HepG2 (cell line): Measurements from ENCODE around the gene FAM193A. TPM values are rescaled to one million over a fixed set of nuclear protein-coding genes. Genes with fewer than 3 reads are reported as not detected.

ENCODE experiments used
- ATAC-seq: fragments of 200-7000 bp; cut with Tn5 transposase; 3 replicates; pipeline ENCODE4 v1.9.1; 2020; ENCODE audit warnings: mild to moderate bottlenecking, moderate library complexity
- BruUV-seq: library from RNA; stranded (reverse); fragments of 400-500 nt; replicated peaks from 2 replicates; lab custom pipeline; 2021; lab: Mats Ljungman, UMichigan
- CTCF ChIA-PET: fragments of 300-600 bp; formaldehyde crosslinking; extraction: SDS; loops from one replicate; lab custom pipeline; 2021; ENCODE audit warnings: low total read pairs, inconsistent platforms, low intra/inter-chr PET ratio; lab: Yijun Ruan, JAX
- POLR2A ChIA-PET: fragments of 350-600 bp; sonication (Branson Sonifier 250); formaldehyde crosslinking; loops from one replicate; lab custom pipeline; 2020; ENCODE audit warnings: antibody characterized with exemption, inconsistent platforms; lab: Yijun Ruan, JAX
- DNase-seq: peaks from one replicate; pipeline ENCODE4 v3.0.0-alpha.2; 2015; ENCODE audit warnings: low spot score
- FAIRE-seq: peaks from 3 replicates; lab custom pipeline; 2011; peaks lifted over from hg19 to GRCh38; lab: Jason Lieb, UNC
- H2AFZ ChIP-seq: one replicate; pipeline ENCODE4 v1.6.1; 2011; ENCODE audit warnings: low read length, inconsistent platforms
- H3K27ac ChIP-seq: fragments of 300-600 bp; 3 replicates; pipeline ENCODE4 v1.8.0; 2011; ENCODE audit warnings: mixed run types, mild to moderate bottlenecking, mixed read lengths, low read length, inconsistent platforms; ENCODE audit not compliant: insufficient read depth; ENCODE audit errors: extremely low read length
- H3K27me3 ChIP-seq, 2 experiments: fragments of 200-600 bp in 1 of 2; 2 replicates in 1 of 2; 3 replicates in 1 of 2; pipeline versions ENCODE4 v1.6.0 to v1.8.0; 2011; ENCODE audit warnings: low read length in 2 of 2, mild to moderate bottlenecking in 2 of 2, moderate library complexity in 2 of 2, inconsistent platforms in 1 of 2; ENCODE audit not compliant: insufficient read depth in 2 of 2, control insufficient read depth in 1 of 2
- H3K36me3 ChIP-seq, 2 experiments: fragments of 200-600 bp in 1 of 2; replicated peaks in 1 of 2; 2 replicates in 1 of 2; 3 replicates in 1 of 2; pipeline versions ENCODE4 v1.5.1 to v1.8.0; 2011; ENCODE audit warnings: low read length in 2 of 2, inconsistent platforms in 1 of 2; ENCODE audit not compliant: insufficient read depth in 2 of 2, control insufficient read depth in 1 of 2
- H3K4me1 ChIP-seq: 2 replicates; pipeline ENCODE4 v1.5.1; 2012; ENCODE audit warnings: low read length, inconsistent platforms; ENCODE audit not compliant: insufficient read depth
- H3K4me2 ChIP-seq: 2 replicates; pipeline ENCODE4 v1.6.0; 2011; ENCODE audit warnings: low read depth, low read length, inconsistent platforms
- H3K4me3 ChIP-seq, 3 experiments: fragments of 200-600 bp in 1 of 3; sonication (generic), shearing (Covaris generic) in 1 of 3; replicated peaks in 1 of 3; 2 replicates each; pipeline ENCODE4 v1.5.1; 2011 to 2016; ENCODE audit warnings: low read length in 3 of 3, inconsistent platforms in 2 of 3, low read depth in 2 of 3, mild to moderate bottlenecking in 2 of 3, control low read depth in 1 of 3, mixed read lengths in 1 of 3; ENCODE audit not compliant: insufficient read depth in 1 of 3
- H3K79me2 ChIP-seq: one replicate; pipeline ENCODE4 v1.6.1; 2011; ENCODE audit warnings: low read length, inconsistent platforms; ENCODE audit not compliant: insufficient read depth
- H3K9ac ChIP-seq: 2 replicates; pipeline ENCODE4 v1.6.0; 2011; ENCODE audit warnings: mild to moderate bottlenecking, low read depth, low read length, inconsistent platforms; ENCODE audit not compliant: insufficient read depth
- H3K9me3 ChIP-seq: 2 replicates; pipeline ENCODE4 v1.5.1; 2012; ENCODE audit warnings: mild to moderate bottlenecking, low read length
- H4K20me1 ChIP-seq: 2 replicates; pipeline ENCODE4 v1.6.0; 2011; ENCODE audit warnings: inconsistent platforms, mild to moderate bottlenecking, low read length, moderate library complexity; ENCODE audit not compliant: insufficient read depth
- ATF3 ChIP-seq: sonication (generic); formaldehyde crosslinking; IDR thresholded peaks from 2 replicates; pipeline ENCODE4 v1.4.0; 2020; ENCODE audit warnings: missing genetic modification reagents
- BCL6 ChIP-seq: IDR thresholded peaks from 2 replicates; pipeline ENCODE4 v1.6.1; 2016; ENCODE audit warnings: missing genetic modification reagents, missing compliant biosample characterization
- GTF2F1 ChIP-seq: fragments of 150-350 bp; IDR thresholded peaks from 2 replicates; pipeline ENCODE4 v1.6.1; 2014; ENCODE audit warnings: low read length
- HBP1 ChIP-seq: IDR thresholded peaks from 2 replicates; pipeline ENCODE4 v1.6.1; 2016; ENCODE audit warnings: low read depth, control low read depth
- PBX2 ChIP-seq: IDR thresholded peaks from 2 replicates; pipeline ENCODE4 v1.6.1; 2016; ENCODE audit warnings: control low read depth
- POLR2G ChIP-seq: fragments of 200-400 bp; formaldehyde crosslinking; IDR thresholded peaks from 2 replicates; pipeline ENCODE4 v1.6.1; 2018; ENCODE audit warnings: mild to moderate bottlenecking, low read depth, low read length, moderate library complexity
- RARG ChIP-seq: sonication (generic); formaldehyde crosslinking; IDR thresholded peaks from 2 replicates; pipeline ENCODE4 v1.4.0; 2020; ENCODE audit warnings: low read depth, mild to moderate bottlenecking, missing genetic modification reagents
- SALL2 ChIP-seq: sonication (generic); formaldehyde crosslinking; IDR thresholded peaks from 2 replicates; pipeline ENCODE4 v1.8.1; 2023; ENCODE audit warnings: mild to moderate bottlenecking, missing genetic modification reagents, inconsistent platforms
- SRSF4 ChIP-seq: fragments of 200-400 bp; formaldehyde crosslinking; IDR thresholded peaks from one replicate; pipeline ENCODE4 v1.6.1; 2018; ENCODE audit warnings: mild to moderate bottlenecking, low read depth, low read length, moderate library complexity; ENCODE audit not compliant: poor library complexity, severe bottlenecking
- ZBTB42 ChIP-seq: sonication (generic); formaldehyde crosslinking; IDR thresholded peaks from 2 replicates; pipeline ENCODE4 v1.5.0; 2020; ENCODE audit warnings: mild to moderate bottlenecking, missing genetic modification reagents
- ZNF75D ChIP-seq: sonication (generic); formaldehyde crosslinking; IDR thresholded peaks from 2 replicates; pipeline ENCODE4 v1.8.1; 2023; ENCODE audit warnings: missing genetic modification reagents, mild to moderate bottlenecking, borderline replicate concordance
- ZNF878 ChIP-seq: sonication (generic); formaldehyde crosslinking; IDR thresholded peaks from 2 replicates; pipeline ENCODE4 v1.8.1; 2023; ENCODE audit warnings: mild to moderate bottlenecking, missing genetic modification reagents, moderate library complexity
- WGBS: methylation state at CpG from one replicate; pipeline ENCODE4 v1.1.6; 2017; ENCODE audit warnings: low lambda C conversion rate; 5-methylcytosine and 5-hydroxymethylcytosine counted together
- in situ Hi-C: cut with HindIII; loops from 2 replicates; pipeline ENCODE4 v1.10.0; 2017; ENCODE audit warnings: low pct_unique_long_range_greater_than_20kb; ENCODE audit not compliant: extremely low pct_ligation_motif_present
- intact Hi-C: fragments of 100-400 bp; cut with micrococcal nuclease; formaldehyde crosslinking; loops from one replicate; pipeline ENCODE4 v1.10.0; 2022; ENCODE audit not compliant: unreplicated experiment
- polyA plus RNA-seq, 8 experiments: library from polyadenylated mRNA; depleted of rRNA in 3 of 8; stranded (reverse) in 7 of 8; unstranded in 1 of 8; fragments of >200 nt; fragmentation: Illumina TruSeq in 4 of 8; extraction: Trizol in 4 of 8; gene quantifications; 2 replicates each; pipeline versions ENCODE4 v1.2.1 to v1.2.3, GENCODE V29; 2011 to 2016; ENCODE audit warnings: low read depth in 4 of 8, missing spikeins in 1 of 8, mixed read lengths in 1 of 8; ENCODE audit not compliant: insufficient read depth in 1 of 8
- total RNA-seq, 5 experiments: library from RNA; depleted of rRNA; stranded (reverse); fragments of >200 nt; fragmentation: Illumina TruSeq; extraction: Trizol; gene quantifications; 2 replicates each; pipeline ENCODE4 v1.2.3, GENCODE V29; 2016; ENCODE audit warnings: low read depth in 1 of 5
- TF ChIP-seq, protein P1 (sequence below): IDR thresholded peaks from 2 replicates; pipeline ENCODE4 v1.6.1; 2016
- TF ChIP-seq, protein P2 (sequence below): sonication (generic); formaldehyde crosslinking; IDR thresholded peaks from 2 replicates; pipeline ENCODE4 v1.5.0; 2020; ENCODE audit warnings: missing genetic modification reagents

The FAM193A gene
- total and polyA plus RNA-seq, 2 of the 13 experiments (the other 11 are each of a cell fraction or from before 2014, with no cell fraction given) = 5.7 to 8.7 TPM

- 100% methylated on average over 3 of the region's 3 CpGs for WGBS
- Histone ChIP-seq H3K4me1 (no peaks in the 10 kb centered on the region), H3K27me3 (no peaks in the 10 kb centered on the region), H3K9me3 (no peaks in the 10 kb centered on the region), H3K4me3 (no peak overlapping the region), H2AFZ (no peak overlapping the region), H3K27ac (no peak overlapping the region), H3K79me2 (peaks cover 12% of the 10 kb centered on the region), H3K9ac (no peak overlapping the region), H4K20me1 (no peaks in the 10 kb centered on the region), H3K4me2 (no peak overlapping the region), H3K36me3 (peaks cover 26 to 75% of the 10 kb centered on the region in 2 experiments)
- TF ChIP-seq RARG (CRISPR knock-in tag) (no peak), ZNF75D (CRISPR knock-in tag) (no peak)
- ATAC-seq (no peak), FAIRE-seq (no peak), DNase-seq (no peak)
- POLR2A ChIA-PET = no interaction called here
- intact Hi-C loops = no loop called here
- in situ Hi-C loops = no loop called here
- BruUV-seq = no TSS peak
- CTCF ChIA-PET = no interaction called here
These were observed 135.6 kb downstream of the FAM193A start for GRCh38 chr4:2672082-2672481.

DNA sequence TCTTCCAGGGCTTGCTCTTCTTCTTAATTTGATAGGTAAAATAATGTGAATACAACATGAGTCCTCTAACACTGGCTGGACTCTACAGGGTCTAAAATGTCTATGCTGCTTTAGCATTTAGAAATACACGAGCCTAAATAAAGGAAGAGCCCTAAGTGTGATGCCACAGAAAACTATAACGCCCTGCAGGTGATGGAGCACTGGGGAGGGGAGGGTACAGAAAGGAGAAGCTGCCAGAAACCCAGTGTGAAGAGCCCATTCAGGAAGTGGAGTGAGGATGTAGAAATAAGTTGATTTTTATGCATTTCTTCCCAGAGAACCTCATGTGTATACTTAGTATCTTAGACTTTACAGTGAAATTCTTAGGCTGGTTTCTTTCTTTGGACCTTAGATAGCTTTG, 136.3 kb downstream of the FAM193A start:
- CTCF ChIA-PET = no interaction called here
- peaks cover 26 to 72% of the 10 kb centered on the region in 2 experiments for H3K36me3 ChIP-seq
- no peak for TF ChIP-seq HBP1 (CRISPR knock-in tag)
- TF ChIP-seq POLR2G = no peak
- TF ChIP-seq, protein P1, sequence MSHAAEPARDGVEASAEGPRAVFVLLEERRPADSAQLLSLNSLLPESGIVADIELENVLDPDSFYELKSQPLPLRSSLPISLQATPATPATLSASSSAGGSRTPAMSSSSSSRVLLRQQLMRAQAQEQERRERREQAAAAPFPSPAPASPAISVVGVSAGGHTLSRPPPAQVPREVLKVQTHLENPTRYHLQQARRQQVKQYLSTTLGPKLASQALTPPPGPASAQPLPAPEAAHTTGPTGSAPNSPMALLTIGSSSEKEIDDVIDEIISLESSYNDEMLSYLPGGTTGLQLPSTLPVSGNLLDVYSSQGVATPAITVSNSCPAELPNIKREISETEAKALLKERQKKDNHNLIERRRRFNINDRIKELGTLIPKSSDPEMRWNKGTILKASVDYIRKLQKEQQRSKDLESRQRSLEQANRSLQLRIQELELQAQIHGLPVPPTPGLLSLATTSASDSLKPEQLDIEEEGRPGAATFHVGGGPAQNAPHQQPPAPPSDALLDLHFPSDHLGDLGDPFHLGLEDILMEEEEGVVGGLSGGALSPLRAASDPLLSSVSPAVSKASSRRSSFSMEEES (CRISPR knock-in tag) = no peak
- no peak for TF ChIP-seq ZNF878 (CRISPR knock-in tag)
- TF ChIP-seq ATF3 (CRISPR knock-in tag) = no peak
- no peak for TF ChIP-seq GTF2F1
- TF ChIP-seq BCL6 = no peak
- TF ChIP-seq ZBTB42 (CRISPR knock-in tag) = no peak
- TF ChIP-seq PBX2 (CRISPR knock-in tag) = no peak
- TF ChIP-seq, protein P2, sequence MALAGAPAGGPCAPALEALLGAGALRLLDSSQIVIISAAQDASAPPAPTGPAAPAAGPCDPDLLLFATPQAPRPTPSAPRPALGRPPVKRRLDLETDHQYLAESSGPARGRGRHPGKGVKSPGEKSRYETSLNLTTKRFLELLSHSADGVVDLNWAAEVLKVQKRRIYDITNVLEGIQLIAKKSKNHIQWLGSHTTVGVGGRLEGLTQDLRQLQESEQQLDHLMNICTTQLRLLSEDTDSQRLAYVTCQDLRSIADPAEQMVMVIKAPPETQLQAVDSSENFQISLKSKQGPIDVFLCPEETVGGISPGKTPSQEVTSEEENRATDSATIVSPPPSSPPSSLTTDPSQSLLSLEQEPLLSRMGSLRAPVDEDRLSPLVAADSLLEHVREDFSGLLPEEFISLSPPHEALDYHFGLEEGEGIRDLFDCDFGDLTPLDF (CRISPR knock-in tag) = no peak
- no peak for TF ChIP-seq SRSF4
- TF ChIP-seq SALL2 (CRISPR knock-in tag) = no peak

More for the DNA sequence above, 136.3 kb downstream of the FAM193A start:
- intact Hi-C loops = no loop called here
- no peak overlapping the region for H3K4me3 ChIP-seq
- 95% methylated on average over 2 of the region's 2 CpGs for WGBS
- FAIRE-seq (no peak), DNase-seq (no peak), ATAC-seq (no peak)
- POLR2A ChIA-PET = no interaction called here
- H3K79me2 ChIP-seq = peaks cover 12% of the 10 kb centered on the region
- H3K9me3 ChIP-seq = no peaks in the 10 kb centered on the region
- H3K9ac ChIP-seq = no peak overlapping the region
- H3K27ac ChIP-seq = no peak overlapping the region
- in situ Hi-C loops = no loop called here
- H4K20me1 ChIP-seq = no peaks in the 10 kb centered on the region
- no peaks in the 10 kb centered on the region for H3K4me1 ChIP-seq
- no peak overlapping the region for H3K4me2 ChIP-seq
- no peak overlapping the region for H2AFZ ChIP-seq
- BruUV-seq = no TSS peak
- H3K27me3 ChIP-seq = no peaks in the 10 kb centered on the region
